ENCODE data around the gene CDH4.

GRCh38 chr20:61312925-61313324, 60.9 kb downstream of the CDH4 start:
- TF ChIP-seq CREB1 (IDR thresholded peaks at IDR 0.05; ENCODE audit: low read depth) (no peak), CEBPB (IDR thresholded peaks at IDR 0.05) (no peak), REST (IDR thresholded peaks at IDR 0.05; ENCODE audit: low read depth) (no peak)

All from Ishikawa (cell line).